IMR-90 (cell line): Measurements from ENCODE around the gene SOST.

ENCODE experiments used
- POLR2A ChIP-seq: IDR thresholded peaks from 2 replicates; pipeline ENCODE4 v1.6.1; 2012; ENCODE audit warnings: mild to moderate bottlenecking, low read depth, low read length
- TF ChIP-seq, protein P1 (sequence below): conservative IDR thresholded peaks from 2 replicates; pipeline ENCODE4 v1.5.1; 2012; ENCODE audit warnings: mild to moderate bottlenecking, low read depth, low read length, improper control_type of control experiment

DNA sequence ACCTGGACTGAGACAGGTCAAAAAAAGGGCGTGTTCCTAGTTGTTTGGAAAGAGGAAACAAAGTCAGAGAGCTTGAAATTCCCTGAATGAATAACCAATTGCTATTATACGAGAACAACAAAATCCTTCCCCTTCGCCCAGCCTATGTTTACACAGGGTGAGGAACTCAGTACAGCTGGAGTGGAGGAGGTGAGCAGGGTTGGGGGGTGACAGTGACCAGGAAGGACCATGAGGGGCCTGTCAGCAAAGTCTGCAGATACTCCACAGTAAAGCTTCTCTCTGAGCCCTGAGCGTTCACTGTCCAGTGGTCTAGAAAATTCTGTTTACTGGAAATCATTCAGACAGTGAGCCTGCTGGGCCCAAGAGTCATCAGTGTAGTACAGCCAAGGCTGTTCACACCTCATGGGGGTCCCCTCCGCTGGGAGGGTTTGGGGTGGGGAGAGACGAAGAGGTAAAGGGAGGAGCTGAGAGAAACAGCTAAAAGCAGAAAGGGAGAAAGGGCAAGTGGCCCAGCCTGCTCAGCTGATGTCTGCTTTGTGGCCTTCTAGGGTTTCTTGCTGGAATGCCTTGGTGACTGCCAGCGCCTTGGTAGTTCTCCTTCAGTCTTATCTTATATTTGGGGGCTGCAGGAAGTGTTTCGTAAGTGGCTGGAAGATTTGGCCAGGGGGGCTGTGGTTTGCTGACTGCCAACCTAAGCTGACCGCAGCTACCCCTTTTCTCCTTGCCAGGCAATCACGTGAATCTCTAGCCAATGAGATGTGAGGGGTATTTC is 14.5 kb upstream of the SOST start:
- no peak for TF ChIP-seq POLR2A
- TF ChIP-seq, protein P1, sequence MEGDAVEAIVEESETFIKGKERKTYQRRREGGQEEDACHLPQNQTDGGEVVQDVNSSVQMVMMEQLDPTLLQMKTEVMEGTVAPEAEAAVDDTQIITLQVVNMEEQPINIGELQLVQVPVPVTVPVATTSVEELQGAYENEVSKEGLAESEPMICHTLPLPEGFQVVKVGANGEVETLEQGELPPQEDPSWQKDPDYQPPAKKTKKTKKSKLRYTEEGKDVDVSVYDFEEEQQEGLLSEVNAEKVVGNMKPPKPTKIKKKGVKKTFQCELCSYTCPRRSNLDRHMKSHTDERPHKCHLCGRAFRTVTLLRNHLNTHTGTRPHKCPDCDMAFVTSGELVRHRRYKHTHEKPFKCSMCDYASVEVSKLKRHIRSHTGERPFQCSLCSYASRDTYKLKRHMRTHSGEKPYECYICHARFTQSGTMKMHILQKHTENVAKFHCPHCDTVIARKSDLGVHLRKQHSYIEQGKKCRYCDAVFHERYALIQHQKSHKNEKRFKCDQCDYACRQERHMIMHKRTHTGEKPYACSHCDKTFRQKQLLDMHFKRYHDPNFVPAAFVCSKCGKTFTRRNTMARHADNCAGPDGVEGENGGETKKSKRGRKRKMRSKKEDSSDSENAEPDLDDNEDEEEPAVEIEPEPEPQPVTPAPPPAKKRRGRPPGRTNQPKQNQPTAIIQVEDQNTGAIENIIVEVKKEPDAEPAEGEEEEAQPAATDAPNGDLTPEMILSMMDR: no peak
